Esophagus muscularis mucosa (tissue), 4 donors: ENCODE data around the gene LAG3. TPM values are rescaled to one million over a fixed set of nuclear protein-coding genes. Genes with fewer than 3 reads are reported as not detected.

Experiments
- DNase-seq: peaks from one replicate; pipeline ENCODE4 v3.0.0-alpha.2; 2017; ENCODE audit errors: extremely low spot score
- H3K27ac ChIP-seq, 4 donors: fragments of 200-600 bp; sonication (generic); replicated peaks in 1 of 4; 1 replicate in 3 of 4; 2 replicates in 1 of 4; pipeline ENCODE4 v1.5.1; 2016 to 2019; ENCODE audit warnings: mild to moderate bottlenecking in 1 of 4
- H3K27me3 ChIP-seq, 4 donors: fragments of 200-600 bp; sonication (generic); one replicate each; pipeline versions ENCODE4 v1.5.1 to v1.6.0; 2016 to 2019
- H3K36me3 ChIP-seq, 4 donors: fragments of 200-600 bp; sonication (generic); one replicate each; pipeline ENCODE4 v1.5.1; 2016 to 2019
- H3K4me1 ChIP-seq, 4 donors: fragments of 200-600 bp; sonication (generic); one replicate each; pipeline ENCODE4 v1.5.1; 2016 to 2019
- H3K4me3 ChIP-seq, 4 donors: fragments of 200-600 bp; sonication (generic); 1 replicate in 2 of 4; 2 replicates in 2 of 4; pipeline ENCODE4 v1.5.1; 2016 to 2019; ENCODE audit warnings: mild to moderate bottlenecking in 4 of 4, moderate library complexity in 1 of 4
- H3K9me3 ChIP-seq, 4 donors: fragments of 200-600 bp; sonication (generic); 1 replicate in 3 of 4; 2 replicates in 1 of 4; pipeline ENCODE4 v1.5.1; 2016 to 2019
- CTCF ChIP-seq, 3 experiments: fragments of 200-600 bp in 2 of 3; fragments of 450-650 bp in 1 of 3; sonication (generic) in 2 of 3; IDR thresholded peaks; one replicate each; pipeline ENCODE4 v1.5.1; 2017 to 2019; ENCODE audit warnings: antibody characterized with exemption in 3 of 3, mild to moderate bottlenecking in 2 of 3, moderate library complexity in 1 of 3
- EP300 ChIP-seq: sonication (generic); formaldehyde crosslinking; IDR thresholded peaks from one replicate; pipeline ENCODE4 v1.6.1; 2017; ENCODE audit warnings: antibody characterized with exemption
- POLR2A ChIP-seq: fragments of 450-650 bp; IDR thresholded peaks from one replicate; pipeline ENCODE4 v1.6.1; 2017; ENCODE audit warnings: antibody characterized with exemption, moderate library complexity, mild to moderate bottlenecking, low read depth
- POLR2AphosphoS5 ChIP-seq, 2 donors: sonication (generic); formaldehyde crosslinking; IDR thresholded peaks; one replicate each; pipeline ENCODE4 v1.6.1; 2017; ENCODE audit warnings: antibody characterized with exemption in 2 of 2
- WGBS: methylation state at CpG from one replicate; pipeline ENCODE4 v1.1.5; 2018; 5-methylcytosine and 5-hydroxymethylcytosine counted together
- intact Hi-C: fragments of 100-400 bp; cut with DNase I; formaldehyde crosslinking; loops from one replicate; pipeline ENCODE4 v1.15.1; 2023
- total RNA-seq, 4 donors: library from RNA; depleted of rRNA; stranded (reverse); fragments of >200 nt; gene quantifications; one replicate each; pipeline versions ENCODE4 v1.1.0 to v1.2.1, GENCODE V29; 2016

The LAG3 gene
- total RNA-seq, 4 donors from 2014 or later = 1.7 to 4.0 (median 2.9) TPM

DNA sequence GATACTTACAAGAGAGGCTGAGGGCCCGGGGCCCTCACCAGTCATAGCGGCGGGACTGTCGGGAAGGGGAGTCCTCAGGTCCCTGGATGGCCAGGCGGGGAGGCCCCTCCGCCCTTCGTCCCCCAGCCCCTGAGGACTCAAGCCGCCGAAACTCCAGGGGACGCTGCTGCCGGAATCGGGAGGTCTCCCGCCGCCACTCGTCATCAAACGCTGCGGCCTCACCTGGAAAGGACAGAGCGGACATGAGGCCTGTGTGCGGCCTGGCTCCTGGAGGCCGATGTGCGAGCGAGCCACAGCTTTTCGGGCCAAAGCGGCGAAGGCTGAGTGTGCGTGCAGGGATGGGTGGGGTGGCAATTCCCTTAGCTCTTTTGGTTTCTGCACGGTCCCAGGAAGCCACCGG lies 23.6 kb upstream of the LAG3 start:
- no peaks in the 10 kb centered on the region for H3K27me3 ChIP-seq
- DNase-seq = no peak

GRCh38 chr12:6750506-6750905 lies 21.8 kb upstream of the LAG3 start:
- peak overlapping the region in 1 of 4 donors; percentile 6 for H3K27ac ChIP-seq

More for the DNA sequence above, 23.6 kb upstream of the LAG3 start:
- Histone ChIP-seq H3K9me3 (no peaks in the 10 kb centered on the region), H3K4me3 (no peak overlapping the region), H3K36me3 (peaks cover 46 to 62% (median 58%) of the 10 kb centered on the region in 4 donors), H3K4me1 (peaks cover 12 to 29% (median 20%) of the 10 kb centered on the region in 4 donors), H3K27ac (no peak overlapping the region)
- intact Hi-C loops = no loop called here
- 94% methylated on average over 25 of the region's 28 CpGs for WGBS
- no peak for TF ChIP-seq EP300
- no peak for TF ChIP-seq POLR2AphosphoS5 (IDR thresholded peaks at IDR 0.05)
- TF ChIP-seq CTCF (IDR thresholded peaks at IDR 0.05) = no peak
- no peak for TF ChIP-seq POLR2A

DNA sequence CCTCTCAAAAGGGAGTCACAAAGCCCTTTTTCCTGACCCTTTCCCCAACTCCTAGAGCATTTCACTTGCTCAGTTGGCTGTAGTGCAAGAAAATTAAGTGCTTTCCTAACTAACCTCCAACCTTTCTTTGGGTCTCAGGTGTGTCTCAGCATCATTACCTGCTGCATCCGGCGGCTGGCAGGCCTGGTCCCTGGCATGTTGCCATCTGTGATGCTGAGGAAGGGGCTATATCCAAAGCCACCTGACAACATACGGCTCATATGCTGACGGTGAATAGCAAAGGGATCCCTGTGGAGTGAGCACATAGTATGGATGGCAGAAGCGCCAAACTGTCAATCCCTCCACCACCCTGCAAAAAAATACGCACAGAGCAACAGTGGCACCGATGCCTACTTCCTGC lies 20.6 kb upstream of the LAG3 start:
- peaks cover 15 to 34% (median 24%) of the 10 kb centered on the region in 4 donors for H3K4me1 ChIP-seq
- H3K27me3 ChIP-seq = no peaks in the 10 kb centered on the region
- intact Hi-C loops = loop anchor here (2.0 to 5.0 kb wide), 2 partner anchors 27 to 76 kb away; partner anchors contain the start of gene P3H3
- DNase-seq = no peak
- H3K9me3 ChIP-seq = no peaks in the 10 kb centered on the region
- H3K4me3 ChIP-seq = peak overlapping the region; percentile 66 to 95 (median 83)
- H3K27ac ChIP-seq = peak overlapping the region; percentile 99
- TF ChIP-seq EP300 = no peak
- no peak for TF ChIP-seq POLR2AphosphoS5 (IDR thresholded peaks at IDR 0.05)
- TF ChIP-seq POLR2A = no peak
- no peak for TF ChIP-seq CTCF (IDR thresholded peaks at IDR 0.05)
- peaks cover 45 to 53% (median 51%) of the 10 kb centered on the region in 4 donors for H3K36me3 ChIP-seq
- WGBS = 75% methylated on average over 7 of the region's 7 CpGs

More at GRCh38 chr12:6750506-6750905, 21.8 kb upstream of the LAG3 start:
- H3K27me3 ChIP-seq = no peaks in the 10 kb centered on the region
- TF ChIP-seq EP300 = no peak
- TF ChIP-seq CTCF (IDR thresholded peaks at IDR 0.05) = no peak
- TF ChIP-seq POLR2AphosphoS5 (IDR thresholded peaks at IDR 0.05) = no peak
- TF ChIP-seq POLR2A = no peak
- WGBS = 76% methylated on average over 4 of the region's 4 CpGs
- H3K9me3 ChIP-seq = no peaks in the 10 kb centered on the region
- peaks cover 15 to 34% (median 24%) of the 10 kb centered on the region in 4 donors for H3K4me1 ChIP-seq
- DNase-seq = no peak
- intact Hi-C loops = loop anchor here (5.0 kb wide), 1 partner anchor 77 kb away; the partner anchor contains the start of gene P3H3
- H3K4me3 ChIP-seq = no peak overlapping the region
- H3K36me3 ChIP-seq = peaks cover 46 to 62% (median 58%) of the 10 kb centered on the region in 4 donors

GRCh38 chr12:6752167-6752920 lies 20.0 kb upstream of the LAG3 start:
- H3K27ac ChIP-seq = peak overlapping the region; percentile 99
- peak in 2 of 3 experiments; percentile 23 to 28 for TF ChIP-seq CTCF (IDR thresholded peaks at IDR 0.05)
- TF ChIP-seq EP300 = no peak
- intact Hi-C loops = loop anchor here (2.0 to 5.0 kb wide), 2 partner anchors 26 to 75 kb away; partner anchors contain the start of gene P3H3
- 2% methylated on average over 15 of the region's 24 CpGs for WGBS
- H3K36me3 ChIP-seq = peaks cover 39 to 47% (median 45%) of the 10 kb centered on the region in 4 donors
- H3K27me3 ChIP-seq = no peaks in the 10 kb centered on the region
- no peaks in the 10 kb centered on the region for H3K9me3 ChIP-seq
- no peak for DNase-seq
- H3K4me1 ChIP-seq = peaks cover 18 to 34% (median 24%) of the 10 kb centered on the region in 4 donors
- H3K4me3 ChIP-seq = peak overlapping the region; percentile 66 to 95 (median 83)
